NCI-H226 (cell line): ENCODE data around the gene ACVR1B.
"Not testable (repeated sequence)": the region's sequence is repeated elsewhere in the genome, so short reads cannot be mapped to it uniquely, and the experiment has no call there.

ENCODE experiments used
- DNase-seq: peaks from one replicate; pipeline ENCODE4 v3.0.0-alpha.2; 2015

ACVR1B gene

GRCh38 chr12:51971679-51972421 lies 20.4 kb downstream of the ACVR1B start:
- peak; percentile 51 for DNase-seq

GRCh38 chr12:51972422-51972812 lies 20.9 kb downstream of the ACVR1B start:
- peak; percentile 41 for DNase-seq

GRCh38 chr12:51972849-51973273 lies 21.4 kb downstream of the ACVR1B start:
- DNase-seq, result peak; percentile 97

GRCh38 chr12:51973560-51973959 lies 22.1 kb downstream of the ACVR1B start:
- DNase-seq, result peak; percentile 9

- DNase-seq, result peak; percentile 41
Measured at GRCh38 chr12:51974646-51975045, 23.1 kb downstream of the ACVR1B start.

DNA sequence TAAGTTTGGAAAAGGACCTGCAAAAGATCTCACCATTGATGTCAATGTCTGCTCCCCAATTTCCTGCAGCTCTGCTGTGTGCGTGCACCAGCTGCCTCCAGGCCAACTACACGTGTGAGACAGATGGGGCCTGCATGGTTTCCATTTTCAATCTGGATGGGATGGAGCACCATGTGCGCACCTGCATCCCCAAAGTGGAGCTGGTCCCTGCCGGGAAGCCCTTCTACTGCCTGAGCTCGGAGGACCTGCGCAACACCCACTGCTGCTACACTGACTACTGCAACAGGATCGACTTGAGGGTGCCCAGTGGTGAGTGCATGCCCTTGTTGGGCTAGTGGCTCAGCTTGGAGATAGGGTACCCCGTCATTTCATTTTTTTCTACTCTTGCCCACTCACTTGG lies 23.7 kb downstream of the ACVR1B start:
- no peak for DNase-seq

DNA sequence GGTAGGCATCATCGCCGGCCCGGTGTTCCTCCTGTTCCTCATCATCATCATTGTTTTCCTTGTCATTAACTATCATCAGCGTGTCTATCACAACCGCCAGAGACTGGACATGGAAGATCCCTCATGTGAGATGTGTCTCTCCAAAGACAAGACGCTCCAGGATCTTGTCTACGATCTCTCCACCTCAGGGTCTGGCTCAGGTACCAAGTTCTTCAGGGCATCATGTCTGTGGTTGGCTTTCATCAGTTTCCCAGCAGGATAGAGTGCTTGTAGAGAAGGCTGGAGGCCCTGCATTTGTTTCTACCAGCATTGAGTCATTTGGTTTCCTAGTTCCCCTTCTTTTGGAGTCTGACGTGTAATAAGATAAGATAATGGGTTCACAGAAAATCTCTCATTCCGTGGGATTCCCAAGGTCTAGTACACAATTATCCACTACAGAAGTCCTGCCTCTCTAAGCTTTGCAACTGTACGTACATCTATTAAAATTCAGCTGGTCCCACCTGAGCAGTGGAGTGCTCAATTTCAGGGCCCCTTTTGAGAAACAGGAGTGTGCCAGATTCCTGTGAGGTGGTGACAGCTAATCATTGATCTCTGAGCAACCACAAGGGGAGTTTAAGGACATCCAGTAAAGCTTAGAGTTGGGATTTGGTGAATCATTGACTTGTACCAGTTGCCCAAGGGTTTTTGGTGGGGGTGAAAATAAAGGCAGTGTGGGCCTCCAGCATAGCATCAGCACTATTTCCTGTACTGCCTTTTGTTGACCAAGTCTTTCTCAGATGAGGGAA lies 25.1 kb downstream of the ACVR1B start:
- peak; percentile 96 for DNase-seq

GRCh38 chr12:51977320-51977753 lies 25.8 kb downstream of the ACVR1B start:
- DNase-seq, result peak; percentile 55

GRCh38 chr12:51979306-51979705 lies 27.8 kb downstream of the ACVR1B start:
- DNase-seq, result not testable (repeated sequence)

DNA sequence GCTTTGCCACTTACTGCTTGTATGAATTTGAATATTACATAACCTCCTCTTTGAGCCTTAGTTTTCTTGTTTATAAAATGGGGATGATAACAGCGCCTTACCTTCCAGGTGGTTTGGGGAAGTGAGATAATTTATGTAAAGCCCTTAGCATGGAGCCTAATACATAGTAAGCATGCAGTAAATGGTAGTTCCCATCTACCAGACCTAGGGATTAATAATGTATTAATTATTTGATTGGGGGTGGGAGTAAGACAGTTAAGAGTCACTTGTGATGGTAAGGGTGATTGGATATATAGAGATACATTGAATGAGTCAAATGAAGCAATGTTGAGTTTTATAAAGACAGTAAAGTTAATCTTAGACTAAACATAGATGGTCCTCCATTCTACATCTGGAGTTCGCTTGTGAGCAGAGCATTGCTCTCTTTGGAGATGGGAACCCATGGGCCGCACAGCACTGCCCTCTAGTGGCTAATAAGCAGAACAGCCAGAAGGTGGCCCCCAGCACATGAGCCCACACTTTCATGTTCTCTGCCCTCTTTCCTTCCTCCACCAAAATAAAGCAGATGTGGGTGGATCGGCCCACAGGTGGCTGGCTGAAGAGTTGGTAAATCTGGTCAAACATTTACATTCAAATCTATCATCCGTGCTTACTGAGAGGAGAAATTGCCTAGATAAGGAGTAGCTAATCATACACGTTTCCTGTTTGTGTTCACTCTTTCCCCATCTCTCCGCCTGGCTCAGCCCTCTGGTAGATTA lies 28.7 kb downstream of the ACVR1B start:
- peak; percentile 58 for DNase-seq

- DNase-seq, result no peak
Measured at GRCh38 chr12:51980809-51981127, 29.3 kb downstream of the ACVR1B start.

- no peak for DNase-seq
Measured at GRCh38 chr12:51984657-51985056, 33.2 kb downstream of the ACVR1B start.

GRCh38 chr12:51985154-51985835 lies 33.8 kb downstream of the ACVR1B start:
- no peak for DNase-seq

GRCh38 chr12:51986834-51987233 lies 35.3 kb downstream of the ACVR1B start:
- DNase-seq, result no peak

DNA sequence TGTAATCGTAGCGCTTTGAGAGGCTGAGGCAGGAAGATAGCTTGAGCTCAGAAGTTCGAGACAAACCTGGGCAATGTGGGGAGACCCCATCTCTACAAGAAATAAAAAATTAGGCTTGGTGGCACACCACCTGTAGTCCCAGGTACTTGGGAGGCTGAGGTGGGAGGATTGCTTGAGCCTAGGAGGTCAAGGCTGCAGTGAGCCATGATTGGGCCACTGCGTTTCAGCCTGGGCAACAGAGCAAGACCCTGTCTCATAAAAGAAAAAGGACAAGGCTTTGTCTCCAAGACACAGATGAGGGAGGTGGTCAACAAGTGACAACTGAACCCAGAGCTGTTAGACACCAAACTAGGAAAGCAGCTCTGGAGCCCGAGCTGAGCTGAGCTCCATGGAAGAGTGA lies 40.7 kb downstream of the ACVR1B start:
- no peak for DNase-seq

DNA sequence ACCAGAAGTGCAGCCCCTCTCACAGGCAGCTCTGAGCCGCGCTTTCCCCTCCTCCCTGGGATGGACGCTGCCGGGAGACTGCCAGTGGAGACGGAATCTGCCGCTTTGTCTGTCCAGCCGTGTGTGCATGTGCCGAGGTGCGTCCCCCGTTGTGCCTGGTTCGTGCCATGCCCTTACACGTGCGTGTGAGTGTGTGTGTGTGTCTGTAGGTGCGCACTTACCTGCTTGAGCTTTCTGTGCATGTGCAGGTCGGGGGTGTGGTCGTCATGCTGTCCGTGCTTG lies 43.0 kb downstream of the ACVR1B start:
- no peak for DNase-seq

GRCh38 chr12:51994959-51995358 lies 43.5 kb downstream of the ACVR1B start:
- peak; percentile 29 for DNase-seq

- no peak for DNase-seq
Measured at GRCh38 chr12:51997136-51997535, 45.6 kb downstream of the ACVR1B start.

- DNase-seq, result no peak
Measured at GRCh38 chr12:52003016-52003550, 51.6 kb downstream of the ACVR1B start.

DNA sequence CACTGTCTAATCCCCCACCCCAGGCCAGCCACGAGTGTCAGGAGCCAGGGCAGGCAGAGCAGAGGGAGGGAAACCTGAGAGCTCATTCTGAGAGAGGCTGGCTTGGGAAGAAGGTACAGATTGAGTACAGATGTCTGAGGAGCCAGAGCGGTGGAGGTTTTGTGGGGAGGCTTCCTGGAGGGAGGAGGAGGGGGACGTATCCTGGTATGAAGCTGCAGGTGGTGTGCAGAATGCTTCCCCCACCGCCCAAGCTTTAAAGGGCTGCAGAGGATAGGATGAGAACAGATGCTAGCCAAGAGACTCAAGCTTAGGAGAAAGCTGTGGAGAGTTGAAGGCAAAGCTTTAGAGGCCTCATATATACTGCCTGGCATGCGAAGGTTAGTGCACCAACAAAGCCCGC lies 52.1 kb downstream of the ACVR1B start:
- DNase-seq, result no peak

- peak; percentile 56 for DNase-seq
Measured at GRCh38 chr12:52004042-52004648, 52.6 kb downstream of the ACVR1B start.

DNA sequence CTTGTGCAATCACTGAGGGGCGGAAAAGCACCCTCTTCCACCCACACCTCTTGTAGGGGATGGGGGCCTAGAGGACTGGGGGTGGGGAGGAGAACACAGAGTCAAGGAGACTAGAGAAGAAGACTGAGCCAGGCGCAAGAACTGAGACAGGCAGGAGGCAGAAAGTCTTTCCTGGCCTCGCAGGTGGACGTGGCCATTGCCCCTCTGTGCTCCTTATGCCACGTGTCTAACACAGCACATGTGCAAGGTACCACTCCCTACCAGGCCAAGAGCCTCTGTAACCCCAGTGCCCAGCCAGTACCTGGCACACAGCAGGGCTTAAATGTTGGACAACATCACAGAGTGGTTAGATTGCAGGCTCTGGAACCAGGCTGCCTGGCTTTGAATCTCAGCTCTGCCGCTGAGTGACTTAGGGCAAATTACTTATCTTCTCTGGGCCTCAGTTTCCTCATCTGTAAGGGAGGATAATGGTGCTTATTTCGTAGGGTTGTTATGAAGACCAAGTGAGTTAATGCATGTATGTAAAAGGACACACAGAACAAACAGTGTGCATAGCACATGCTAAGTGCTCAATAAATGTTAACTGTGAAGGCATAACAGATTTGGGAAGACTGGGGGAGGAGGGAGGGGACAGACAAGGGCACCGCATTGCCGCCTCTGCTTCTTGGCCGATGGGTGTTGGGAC lies 53.9 kb downstream of the ACVR1B start:
- DNase-seq, result no peak
